ENCODE results near the gene FRK.
"Not testable (repeated sequence)": the region's sequence is repeated elsewhere in the genome, so short reads cannot be mapped to it uniquely, and the experiment has no call there.

Gene FRK

GRCh38 chr6:116060572-116061283, at the start of gene FRK:
Gene FRK (minus strand): TSS chr6:116060891. CDS start chr6:116060311, 580 bp downstream.
- in situ Hi-C loops (cut with MboI; ENCODE audit: low sequenced_read_pairs): no loop called here

DNA sequence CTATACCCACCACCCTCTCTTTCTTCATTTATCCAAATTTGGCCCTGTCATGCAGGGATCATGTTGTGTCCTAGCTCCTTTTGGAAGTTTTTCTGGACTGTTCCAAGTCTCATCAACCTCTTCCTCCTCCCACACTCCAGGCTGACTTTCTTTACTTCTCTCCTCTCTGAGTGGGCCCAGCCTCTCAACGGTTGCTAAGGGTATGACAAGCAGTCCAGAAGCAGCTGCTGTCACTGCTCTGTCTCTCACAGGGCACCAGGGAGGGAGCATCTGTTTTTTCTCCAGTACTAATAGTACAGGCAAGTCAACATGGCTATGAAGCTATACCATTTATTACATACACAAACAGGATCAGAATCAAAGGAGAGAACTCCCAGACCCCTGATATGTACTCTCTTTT, 48.1 kb upstream of the FRK start:
- in situ Hi-C loops (cut with MboI; ENCODE audit: low sequenced_read_pairs): no loop called here

DNA sequence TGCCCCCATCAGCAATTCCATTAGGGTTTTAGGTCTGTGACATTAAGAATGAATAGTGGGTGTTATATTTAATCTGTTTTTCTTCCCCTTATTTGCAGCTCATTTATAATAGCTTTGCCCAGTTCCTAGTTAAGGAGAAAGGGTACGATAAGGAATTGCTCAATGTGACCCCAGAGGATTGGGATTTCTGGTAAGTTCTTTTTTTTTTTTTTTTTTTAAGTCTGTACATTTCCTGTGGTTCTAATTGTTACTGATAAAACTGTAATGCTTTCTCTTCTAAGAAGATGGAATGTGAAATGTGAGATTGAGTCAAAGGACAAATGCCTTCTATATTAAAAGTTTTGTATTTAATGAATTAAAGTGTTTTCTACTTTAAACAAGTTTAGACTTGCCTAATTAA, 45.5 kb upstream of the FRK start:
- in situ Hi-C loops (cut with MboI; ENCODE audit: low sequenced_read_pairs): no loop called here

DNA sequence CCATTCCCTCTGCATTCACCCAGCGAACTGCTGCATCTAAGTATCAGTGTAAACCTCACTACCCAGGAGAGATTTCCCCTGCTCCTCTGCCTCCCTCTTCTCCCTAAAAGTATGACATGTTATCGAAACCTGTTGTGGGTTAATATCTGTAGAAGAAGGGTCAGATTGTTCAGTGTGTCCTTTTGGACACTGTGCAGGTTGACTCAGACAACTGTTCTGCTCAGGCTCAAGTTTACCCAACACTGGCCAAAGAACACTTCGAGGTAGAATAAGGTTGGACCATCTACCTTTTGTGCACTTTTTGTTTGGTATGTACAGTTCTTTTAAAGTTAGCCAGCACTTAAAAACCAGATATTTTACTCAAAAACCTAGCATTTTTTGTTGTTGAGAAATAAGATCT, 44.6 kb upstream of the FRK start:
- in situ Hi-C loops (cut with MboI; ENCODE audit: low sequenced_read_pairs): no loop called here

GRCh38 chr6:116104636-116105035, 43.9 kb upstream of the FRK start:
- in situ Hi-C loops (cut with MboI; ENCODE audit: low sequenced_read_pairs): no loop called here

DNA sequence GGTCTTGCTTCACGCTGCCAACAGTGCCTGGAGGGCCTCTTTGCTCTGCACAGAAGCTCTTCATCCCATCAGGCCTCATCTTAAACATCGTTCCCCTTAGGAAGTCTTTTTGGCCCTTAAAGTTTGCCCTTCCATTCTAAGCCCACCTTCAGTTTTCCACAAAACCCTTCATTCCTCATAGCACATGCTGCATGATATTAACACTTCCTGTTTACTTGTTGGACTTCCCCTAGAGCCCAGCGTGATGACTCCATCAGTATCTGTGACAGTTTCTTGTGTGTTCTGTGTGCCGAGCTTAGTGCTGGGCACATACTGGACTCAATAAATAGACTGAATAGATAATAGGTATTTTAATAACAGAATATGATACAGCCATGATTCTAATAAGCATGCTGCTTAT, 42.2 kb upstream of the FRK start:
- in situ Hi-C loops (cut with MboI; ENCODE audit: low sequenced_read_pairs): no loop called here

DNA sequence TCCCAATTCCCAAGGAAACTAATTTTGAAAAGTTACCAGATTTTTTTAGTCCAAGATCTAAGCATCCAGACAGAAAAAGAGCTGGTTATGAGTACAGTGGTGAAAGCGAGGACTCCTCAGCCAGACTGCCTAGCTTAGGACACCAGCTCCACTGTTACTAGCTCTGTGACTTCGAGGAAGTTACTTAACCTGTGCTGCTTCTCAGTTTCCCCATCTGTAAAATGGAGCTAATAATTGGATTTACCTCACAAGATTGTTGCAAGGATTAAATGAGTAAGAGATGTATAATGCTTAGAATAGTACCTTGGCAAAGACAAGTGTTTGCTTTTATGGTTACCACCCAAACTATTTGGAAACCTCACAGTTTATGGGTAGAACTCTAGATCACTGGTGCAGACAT, 41.1 kb upstream of the FRK start:
- in situ Hi-C loops (cut with MboI; ENCODE audit: low sequenced_read_pairs): no loop called here

DNA sequence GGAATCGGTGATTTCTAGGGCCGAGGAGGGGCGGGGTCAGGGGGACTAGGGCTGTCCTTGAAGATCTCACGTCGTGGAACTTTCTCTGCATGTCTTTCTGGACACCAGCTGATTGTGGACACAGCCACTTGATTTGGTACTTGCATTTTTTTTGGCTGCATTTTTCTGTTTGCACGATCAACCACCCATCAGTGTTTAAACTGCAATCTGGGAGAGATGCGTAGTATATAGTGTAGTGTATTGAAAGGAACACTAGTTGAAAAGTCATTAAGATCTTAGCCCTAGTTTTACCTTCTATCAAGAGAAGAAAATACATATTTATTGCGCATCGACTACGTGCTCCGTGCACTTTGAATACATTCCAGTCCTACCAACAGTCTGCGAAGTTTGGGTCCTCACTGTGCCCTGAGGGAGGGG, 40.6 kb upstream of the FRK start:
- in situ Hi-C loops (cut with MboI; ENCODE audit: low sequenced_read_pairs): no loop called here

GRCh38 chr6:116100419-116101301, 40.0 kb upstream of the FRK start, which contains the start of gene NT5DC1:
Gene NT5DC1 (plus strand): TSS chr6:116100853. CDS start chr6:116100931, 78 bp downstream.
- in situ Hi-C loops (cut with MboI; ENCODE audit: low sequenced_read_pairs): no loop called here

GRCh38 chr6:116099036-116099435, 38.3 kb upstream of the FRK start:
- in situ Hi-C loops (cut with MboI; ENCODE audit: low sequenced_read_pairs): no loop called here

DNA sequence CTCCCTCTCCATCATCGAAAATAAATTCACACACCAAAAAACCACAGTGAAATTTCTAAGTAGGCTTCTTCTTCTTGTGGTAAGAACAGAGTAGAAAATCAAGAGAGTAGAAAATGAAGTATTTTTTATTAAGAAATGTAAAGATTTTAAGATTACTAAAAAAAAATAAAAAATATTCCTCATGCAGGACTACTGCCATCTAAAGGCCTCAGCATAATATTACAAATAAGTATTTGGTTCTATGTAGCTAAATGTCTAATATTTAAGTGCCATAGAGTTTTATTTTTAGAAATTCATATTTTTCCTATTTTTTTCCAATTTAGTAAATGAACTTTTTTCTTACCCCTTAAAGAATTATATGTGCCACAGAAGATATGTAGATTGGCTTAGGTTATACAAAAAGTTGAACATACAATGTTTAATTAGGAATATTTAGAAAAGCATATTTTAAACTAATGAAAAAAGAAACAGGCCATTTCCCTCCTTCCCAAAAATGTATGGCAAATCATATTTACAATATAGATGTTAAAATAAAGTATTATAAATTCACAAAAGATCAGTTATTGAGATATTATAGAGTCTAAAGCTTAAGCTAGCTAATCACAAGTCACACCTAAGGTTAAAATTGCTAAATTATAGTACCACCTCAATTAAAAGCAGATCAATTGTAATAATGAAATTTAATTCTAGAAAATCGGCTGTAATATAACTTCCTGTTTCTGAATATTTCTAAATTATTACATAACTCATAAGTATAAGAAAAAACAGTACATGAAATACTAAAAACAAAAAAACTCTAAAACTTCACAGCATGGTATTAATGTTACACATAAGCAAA, 36.5 kb upstream of the FRK start:
- in situ Hi-C loops (cut with MboI; ENCODE audit: low sequenced_read_pairs): no loop called here

GRCh38 chr6:116096048-116096759, 35.5 kb upstream of the FRK start:
- in situ Hi-C loops (cut with MboI; ENCODE audit: low sequenced_read_pairs): not testable (repeated sequence)

DNA sequence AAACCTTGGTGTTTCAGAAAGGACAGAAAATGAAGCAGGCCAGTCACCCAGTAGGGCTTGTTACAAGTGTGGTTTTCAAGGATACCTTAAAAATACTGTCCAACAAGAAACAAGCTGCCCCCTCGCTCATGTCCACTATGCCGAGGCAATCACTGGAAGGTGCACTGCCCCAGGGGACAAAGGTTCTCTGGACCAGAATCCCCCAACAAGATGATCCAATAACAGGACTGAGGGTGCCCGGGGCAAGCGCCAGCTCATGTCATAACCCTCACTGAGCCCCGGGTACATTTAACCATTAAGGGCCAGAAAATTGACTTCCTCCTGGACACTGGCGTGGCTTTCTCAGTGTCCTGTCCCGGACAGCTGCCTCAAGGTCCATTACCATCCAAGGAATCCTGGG, 33.4 kb upstream of the FRK start:
- in situ Hi-C loops (cut with MboI; ENCODE audit: low sequenced_read_pairs): no loop called here

DNA sequence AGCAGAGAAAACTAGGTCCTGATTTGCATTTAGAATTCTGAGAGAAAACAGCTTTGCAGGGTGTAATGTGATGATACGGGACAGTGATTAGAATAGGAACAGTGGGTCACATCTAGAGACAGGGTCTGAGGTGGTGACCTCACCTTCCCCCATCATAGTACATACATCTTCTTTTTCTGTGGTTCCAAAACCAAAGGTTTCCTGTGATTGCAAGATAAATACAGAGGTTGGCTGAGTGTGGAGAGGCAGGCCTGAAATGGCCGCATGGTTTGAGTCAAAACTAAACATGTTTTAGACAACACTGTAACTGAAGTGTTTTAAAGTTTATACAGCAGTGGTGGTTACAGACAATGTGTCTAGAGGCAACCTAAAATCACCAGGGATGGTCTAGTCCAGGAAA, 29.6 kb upstream of the FRK start:
- in situ Hi-C loops (cut with MboI; ENCODE audit: low sequenced_read_pairs): no loop called here

DNA sequence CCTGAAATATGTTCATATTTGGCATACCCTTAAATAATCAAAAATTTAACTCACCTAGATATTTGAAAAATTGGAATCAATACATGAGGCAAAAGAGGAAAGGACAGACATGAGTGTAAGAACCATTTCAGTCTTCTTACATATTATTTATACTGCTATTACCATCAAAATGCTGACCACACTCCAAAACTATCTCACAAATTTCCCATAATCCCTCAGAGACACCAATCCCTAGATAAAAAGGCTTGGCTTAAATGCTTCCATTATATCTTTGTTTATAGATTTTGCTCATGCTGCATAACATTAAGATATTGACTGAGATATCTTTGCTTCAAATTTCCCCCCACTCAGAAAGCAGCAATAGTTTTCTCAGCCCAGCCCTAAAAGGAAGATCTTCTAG, 28.3 kb upstream of the FRK start:
- in situ Hi-C loops (cut with MboI; ENCODE audit: low sequenced_read_pairs): no loop called here

DNA sequence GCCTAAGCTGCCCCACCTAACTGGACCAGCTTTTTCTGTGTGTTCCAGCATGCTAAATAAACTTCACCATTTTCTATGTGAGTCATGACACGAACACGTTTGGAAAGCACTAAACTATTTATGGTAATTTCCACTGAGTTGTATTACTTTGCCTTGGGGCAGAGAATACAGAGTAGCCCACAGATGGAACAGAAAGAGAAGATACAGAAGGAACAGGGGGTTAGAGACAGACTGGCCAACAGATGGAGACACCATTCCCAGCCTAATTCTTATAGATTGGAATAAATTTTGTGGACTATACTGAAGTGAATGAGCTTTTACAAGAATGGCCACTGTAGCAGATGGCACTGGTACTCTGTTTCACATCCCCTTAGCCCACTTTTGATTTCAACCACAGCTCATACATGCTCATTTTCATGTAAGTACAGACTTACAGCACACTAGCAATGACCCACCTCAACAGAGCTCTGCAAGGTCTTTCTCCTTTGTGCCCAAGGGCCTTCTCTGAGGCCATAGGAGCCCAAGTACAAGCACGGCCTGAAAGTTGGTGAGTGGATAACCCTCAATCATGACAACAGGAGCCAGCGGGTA, 26.8 kb upstream of the FRK start:
- in situ Hi-C loops (cut with MboI; ENCODE audit: low sequenced_read_pairs): no loop called here

GRCh38 chr6:116084284-116084683, 23.6 kb upstream of the FRK start:
- in situ Hi-C loops (cut with MboI; ENCODE audit: low sequenced_read_pairs): no loop called here

GRCh38 chr6:116083052-116083451, 22.4 kb upstream of the FRK start:
- in situ Hi-C loops (cut with MboI; ENCODE audit: low sequenced_read_pairs): no loop called here

DNA sequence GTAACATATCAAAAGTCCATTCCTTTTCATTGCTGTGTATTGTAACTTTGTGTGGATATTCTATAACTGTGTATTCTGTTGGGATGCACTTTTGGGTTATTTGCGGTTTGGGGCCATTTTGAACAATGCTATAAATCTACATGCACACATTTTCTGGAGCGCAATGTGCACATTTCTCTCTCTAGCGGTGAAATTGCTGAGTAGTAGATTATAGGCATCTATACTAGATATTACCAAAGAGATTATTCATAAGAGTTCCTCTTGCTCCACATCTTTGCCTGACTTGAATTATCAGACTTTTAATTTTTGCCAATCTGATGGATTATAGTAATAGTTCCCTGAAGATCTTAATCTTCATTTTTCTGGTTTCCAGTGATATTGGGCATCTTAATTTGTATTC, 18.3 kb upstream of the FRK start:
- in situ Hi-C loops (cut with MboI; ENCODE audit: low sequenced_read_pairs): no loop called here

GRCh38 chr6:116078522-116078921, 17.8 kb upstream of the FRK start:
- in situ Hi-C loops (cut with MboI; ENCODE audit: low sequenced_read_pairs): no loop called here

Data from HL-60/S4 treated with retinoic acid at 250 ng/mL for 4 days and 3 days (cell line).